Upper lobe of right lung (tissue), 1 donor: Measurements from ENCODE around the gene COL5A1. TPM values are rescaled to one million over a fixed set of nuclear protein-coding genes. Genes with fewer than 3 reads are reported as not detected.
A peak's percentile ranks its signal among the peaks of the same experiment; 100 is the strongest.

Experiments used
- ATAC-seq: fragments of 200-7000 bp; cut with Tn5 transposase; one replicate; pipeline ENCODE4 v1.9.1; 2020; ENCODE audit warnings: mild to moderate bottlenecking, moderate library complexity
- DNase-seq: peaks from one replicate; pipeline ENCODE4 v3.0.0-alpha.2; 2020
- H3K27ac ChIP-seq: fragments of 200-600 bp; one replicate; pipeline ENCODE4 v1.8.0; 2022
- H3K27me3 ChIP-seq: fragments of 200-600 bp; one replicate; pipeline ENCODE4 v1.8.0; 2022; ENCODE audit warnings: mild to moderate bottlenecking
- H3K36me3 ChIP-seq: fragments of 200-600 bp; one replicate; pipeline ENCODE4 v1.8.0; 2022
- H3K4me1 ChIP-seq: fragments of 200-600 bp; one replicate; pipeline ENCODE4 v1.8.0; 2022
- H3K4me3 ChIP-seq: fragments of 200-600 bp; one replicate; pipeline ENCODE4 v1.8.0; 2022; ENCODE audit warnings: mild to moderate bottlenecking
- H3K9me3 ChIP-seq: fragments of 200-600 bp; one replicate; pipeline ENCODE4 v1.8.0; 2022
- intact Hi-C: fragments of 100-400 bp; cut with DNase I; formaldehyde crosslinking; loops from one replicate; pipeline ENCODE4 v1.11.0; 2022
- total RNA-seq: library from RNA; stranded (reverse); fragmentation: NEBNext Ultra II Directional; extraction: Animal tissue kit (Norgen Biotek cat#: 25700); gene quantifications from one replicate; pipeline ENCODE4 v1.2.1, GENCODE V29; 2021
- TF ChIP-seq, protein P1 (sequence below): fragments of 200-600 bp; IDR thresholded peaks from one replicate; pipeline ENCODE4 v1.8.0; 2022; ENCODE audit warnings: antibody characterized with exemption
- donor health status: DM: no; HTN: yes; CAD: no; lungs with severe emphysema.

The COL5A1 gene
- total RNA-seq, 1 donor from 2014 or later: 37.8 TPM

DNA sequence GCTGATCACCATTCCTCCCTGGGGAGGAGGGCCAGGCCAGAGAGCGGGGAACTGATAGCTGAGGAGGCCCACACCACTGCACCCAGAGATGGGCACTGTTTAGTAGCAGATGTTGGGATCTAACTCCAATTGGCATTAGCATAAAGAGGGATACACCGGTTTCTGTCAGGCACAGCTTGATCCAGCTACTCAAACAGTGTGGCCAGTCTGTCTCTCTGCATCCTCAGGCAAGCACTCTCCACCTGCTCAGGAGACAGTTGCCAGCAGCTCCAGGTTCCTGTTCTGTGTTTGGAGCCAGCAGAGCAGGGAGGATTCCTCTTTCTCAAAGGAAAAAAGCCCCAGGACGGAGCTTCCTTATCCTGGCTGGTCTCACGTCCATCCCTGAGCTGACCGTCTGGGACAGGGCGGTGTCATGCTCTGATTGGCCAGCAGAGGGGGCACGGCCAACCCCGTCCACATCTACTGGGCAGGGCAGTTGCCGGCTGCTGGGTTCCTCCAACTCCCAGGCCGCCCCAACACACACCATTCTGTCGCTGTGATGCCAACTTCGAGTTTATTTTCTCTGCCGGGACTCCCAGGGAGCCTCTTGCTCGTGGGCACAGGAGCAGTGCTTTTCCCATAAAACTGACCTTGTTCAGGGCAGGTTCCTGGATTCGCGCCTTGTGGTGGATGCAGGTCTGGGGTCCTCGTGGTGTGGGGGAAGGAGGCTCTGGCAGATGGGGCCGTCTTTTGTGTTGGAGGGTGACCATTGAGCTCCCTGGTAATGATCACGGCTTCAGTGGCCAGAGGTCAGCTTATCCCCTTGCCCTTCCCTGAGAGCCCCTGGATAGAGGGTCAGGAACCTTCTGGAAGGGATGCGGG, 47.9 kb downstream of the COL5A1 start:
- peak; percentile 79 for DNase-seq
- Histone ChIP-seq H3K9me3 (no peaks in the 10 kb centered on the region), H3K4me1 (no peaks in the 10 kb centered on the region), H3K27me3 (no peaks in the 10 kb centered on the region), H3K4me3 (no peak overlapping the region), H3K27ac (no peak overlapping the region), H3K36me3 (no peaks in the 10 kb centered on the region)
- peak; percentile 83 for ATAC-seq
- intact Hi-C loops: no loop called here
- TF ChIP-seq, protein P1, sequence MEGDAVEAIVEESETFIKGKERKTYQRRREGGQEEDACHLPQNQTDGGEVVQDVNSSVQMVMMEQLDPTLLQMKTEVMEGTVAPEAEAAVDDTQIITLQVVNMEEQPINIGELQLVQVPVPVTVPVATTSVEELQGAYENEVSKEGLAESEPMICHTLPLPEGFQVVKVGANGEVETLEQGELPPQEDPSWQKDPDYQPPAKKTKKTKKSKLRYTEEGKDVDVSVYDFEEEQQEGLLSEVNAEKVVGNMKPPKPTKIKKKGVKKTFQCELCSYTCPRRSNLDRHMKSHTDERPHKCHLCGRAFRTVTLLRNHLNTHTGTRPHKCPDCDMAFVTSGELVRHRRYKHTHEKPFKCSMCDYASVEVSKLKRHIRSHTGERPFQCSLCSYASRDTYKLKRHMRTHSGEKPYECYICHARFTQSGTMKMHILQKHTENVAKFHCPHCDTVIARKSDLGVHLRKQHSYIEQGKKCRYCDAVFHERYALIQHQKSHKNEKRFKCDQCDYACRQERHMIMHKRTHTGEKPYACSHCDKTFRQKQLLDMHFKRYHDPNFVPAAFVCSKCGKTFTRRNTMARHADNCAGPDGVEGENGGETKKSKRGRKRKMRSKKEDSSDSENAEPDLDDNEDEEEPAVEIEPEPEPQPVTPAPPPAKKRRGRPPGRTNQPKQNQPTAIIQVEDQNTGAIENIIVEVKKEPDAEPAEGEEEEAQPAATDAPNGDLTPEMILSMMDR: peak; percentile 74

DNA sequence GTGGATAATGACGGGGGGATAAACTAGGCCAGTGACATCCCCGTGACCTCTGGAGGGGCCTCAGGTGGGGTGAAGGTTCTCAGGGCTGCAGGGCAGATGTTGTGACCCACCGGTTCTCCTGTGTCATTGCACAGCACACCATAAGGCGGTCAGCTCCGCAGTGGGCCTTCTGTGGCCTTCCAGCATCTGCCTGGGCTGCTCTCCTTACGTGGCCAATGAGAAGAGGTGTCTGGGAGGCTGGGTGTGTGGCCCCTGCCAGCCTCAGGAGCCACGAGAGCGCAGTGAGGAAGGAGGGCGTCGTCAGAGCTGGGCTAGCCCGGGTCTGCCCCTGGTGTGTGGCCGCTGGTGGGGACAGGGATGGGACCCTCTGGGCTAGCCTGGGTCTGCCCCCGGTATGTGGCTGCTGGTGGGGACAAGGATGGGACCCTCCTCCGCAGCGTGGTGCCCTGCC, 48.7 kb downstream of the COL5A1 start:
- DNase-seq (no peak), ATAC-seq (no peak)
- H3K4me3 ChIP-seq: no peak overlapping the region
- H3K4me1 ChIP-seq: no peaks in the 10 kb centered on the region
- H3K36me3 ChIP-seq: no peaks in the 10 kb centered on the region
- TF ChIP-seq, protein P1: no peak
- no peak overlapping the region for H3K27ac ChIP-seq
- intact Hi-C loops: no loop called here
- H3K9me3 ChIP-seq: no peaks in the 10 kb centered on the region
- no peaks in the 10 kb centered on the region for H3K27me3 ChIP-seq

DNA sequence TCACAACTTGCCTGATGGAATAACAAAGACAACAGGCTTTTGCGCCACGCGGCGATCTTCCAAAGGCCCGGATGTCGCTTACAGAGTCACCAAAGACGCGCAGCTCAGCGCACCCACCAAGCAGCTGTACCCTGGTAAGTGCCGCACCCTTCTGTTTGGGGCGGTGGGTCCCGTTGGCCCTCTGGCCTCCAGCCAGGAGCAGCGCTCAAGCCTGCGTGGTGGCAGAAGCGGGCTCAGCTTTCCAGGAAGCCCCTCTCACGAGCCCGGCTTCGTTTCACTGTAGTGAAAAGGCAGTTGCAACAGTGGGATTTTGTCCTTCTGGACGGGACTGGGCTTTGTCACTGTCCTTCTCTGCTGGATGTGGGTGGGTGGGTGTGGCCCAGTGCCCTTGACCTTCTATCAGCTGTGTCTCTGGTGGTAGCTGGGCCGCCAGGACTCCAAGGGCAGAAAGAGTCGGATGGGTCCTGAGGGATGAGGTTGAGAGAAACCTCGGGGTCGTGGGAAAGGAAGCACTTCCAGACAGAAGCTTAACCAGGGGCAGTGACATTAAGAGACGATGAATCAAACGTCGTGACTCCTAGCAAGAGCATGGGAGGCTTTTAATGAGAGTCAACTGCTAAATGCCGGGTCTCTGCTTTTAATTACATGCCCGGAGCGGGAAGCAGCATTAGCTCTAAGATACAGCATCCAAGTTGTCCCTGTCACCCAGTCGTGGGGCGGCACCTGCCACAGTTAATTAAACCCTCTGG, 49.5 kb downstream of the COL5A1 start:
- Histone ChIP-seq H3K27me3 (no peaks in the 10 kb centered on the region), H3K4me3 (no peak overlapping the region), H3K36me3 (no peaks in the 10 kb centered on the region), H3K9me3 (no peaks in the 10 kb centered on the region), H3K27ac (no peak overlapping the region), H3K4me1 (no peaks in the 10 kb centered on the region)
- intact Hi-C loops: no loop called here
- ATAC-seq (no peak), DNase-seq (peak; percentile 57)
- TF ChIP-seq, protein P1: no peak

DNA sequence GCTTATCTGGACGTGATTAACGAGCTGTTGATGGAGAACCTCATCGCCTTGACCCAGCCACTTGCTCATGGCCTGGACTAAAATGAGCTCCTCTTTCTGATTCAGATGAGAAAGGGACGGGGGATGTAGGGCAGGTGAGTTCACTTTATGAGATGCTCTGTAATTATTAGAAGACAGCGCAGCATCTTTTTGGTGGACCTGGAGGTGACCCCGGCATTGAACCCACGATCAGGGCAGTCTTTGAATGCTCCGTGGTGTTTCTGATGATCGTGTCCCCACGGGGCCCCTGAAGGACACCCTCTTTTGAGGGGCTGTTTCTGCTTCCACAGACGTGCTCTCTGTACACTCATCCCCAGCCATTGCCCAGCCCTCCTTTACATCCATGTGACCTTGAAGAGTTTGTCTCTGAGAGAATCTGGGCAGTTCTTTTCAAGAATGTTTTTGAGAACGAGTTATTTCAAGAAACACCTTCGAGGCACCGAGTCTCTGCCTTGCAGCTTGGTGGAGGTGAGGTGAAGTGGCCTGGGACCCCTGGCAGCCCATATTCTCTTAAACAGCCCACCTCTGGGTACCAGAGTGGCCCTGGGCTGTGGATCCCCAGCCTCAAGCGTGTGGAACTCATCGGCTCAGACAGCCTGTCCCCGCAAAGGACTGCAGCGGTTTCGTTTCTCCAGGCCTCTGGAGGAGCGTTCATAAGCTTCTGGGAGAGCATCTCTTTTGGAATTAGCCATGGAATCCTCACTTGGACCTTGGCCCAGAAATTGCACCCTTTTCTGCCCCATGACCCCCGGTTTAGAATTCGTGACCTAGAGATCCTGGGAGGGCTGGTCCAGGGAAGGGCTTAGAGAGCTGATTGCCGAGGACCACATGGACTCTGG, 50.3 kb downstream of the COL5A1 start:
- TF ChIP-seq, protein P1: no peak
- no peak overlapping the region for H3K27ac ChIP-seq
- H3K9me3 ChIP-seq: no peaks in the 10 kb centered on the region
- intact Hi-C loops: no loop called here
- no peak for ATAC-seq
- DNase-seq: no peak
- H3K4me3 ChIP-seq: no peak overlapping the region
- no peaks in the 10 kb centered on the region for H3K4me1 ChIP-seq
- H3K36me3 ChIP-seq: no peaks in the 10 kb centered on the region
- H3K27me3 ChIP-seq: no peaks in the 10 kb centered on the region

DNA sequence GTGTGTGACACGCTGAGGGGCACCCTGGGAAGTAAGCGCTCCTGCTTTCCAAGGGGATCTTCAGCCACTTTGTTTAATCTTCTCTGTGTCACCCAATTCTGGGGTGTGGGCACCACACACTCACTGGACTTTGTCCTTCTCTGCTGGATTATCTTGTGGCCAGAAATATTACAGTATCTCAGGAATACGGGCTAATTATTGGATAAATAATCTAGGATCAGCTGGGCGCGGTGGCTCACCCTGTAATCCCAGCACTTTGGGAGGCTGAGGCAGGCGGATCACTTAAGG, 50.9 kb downstream of the COL5A1 start:
- no peak for DNase-seq
- intact Hi-C loops: no loop called here

More for the DNA sequence above, 50.9 kb downstream of the COL5A1 start:
- Histone ChIP-seq H3K9me3 (no peaks in the 10 kb centered on the region), H3K27ac (no peak overlapping the region), H3K4me1 (no peaks in the 10 kb centered on the region), H3K27me3 (no peaks in the 10 kb centered on the region), H3K4me3 (no peak overlapping the region), H3K36me3 (no peaks in the 10 kb centered on the region)
- ATAC-seq: no peak
- TF ChIP-seq, protein P1: no peak
